GM21529 (cell line): Measurements from ENCODE around the gene DOC2B.

Experiments used
- ATAC-seq: cut with Tn5 transposase; IDR thresholded peaks from one replicate; pipeline ENCODE4 v1.9.1; 2021; ENCODE audit not compliant: unreplicated experiment

Gene DOC2B

GRCh38 chr17:164303-165235 is 16.9 kb downstream of the DOC2B start:
- no peak for ATAC-seq

- ATAC-seq = no peak
Observed at GRCh38 chr17:163514-164098, 17.8 kb downstream of the DOC2B start.

- no peak for ATAC-seq
Observed at GRCh38 chr17:162689-163088, 18.8 kb downstream of the DOC2B start.

- ATAC-seq = no peak
Observed at GRCh38 chr17:161481-161880, 20.0 kb downstream of the DOC2B start.

GRCh38 chr17:160336-160735 is 21.1 kb downstream of the DOC2B start:
- no peak for ATAC-seq

- ATAC-seq = no peak
Observed at GRCh38 chr17:159609-160008, 21.8 kb downstream of the DOC2B start.

GRCh38 chr17:158379-158778 is 23.1 kb downstream of the DOC2B start:
- ATAC-seq = no peak

- ATAC-seq = no peak
Observed at GRCh38 chr17:157901-158300, 23.5 kb downstream of the DOC2B start.

GRCh38 chr17:156946-157345 is 24.5 kb downstream of the DOC2B start:
- ATAC-seq = no peak

- ATAC-seq = no peak
Observed at GRCh38 chr17:156094-156621, 25.3 kb downstream of the DOC2B start.

GRCh38 chr17:155576-155975 is 25.9 kb downstream of the DOC2B start:
- no peak for ATAC-seq

- no peak for ATAC-seq
Observed at GRCh38 chr17:153851-154250, 27.6 kb downstream of the DOC2B start.

- no peak for ATAC-seq
Observed at GRCh38 chr17:152860-153420, 28.5 kb downstream of the DOC2B start.

GRCh38 chr17:151886-152859 is 29.3 kb downstream of the DOC2B start:
- no peak for ATAC-seq

- no peak for ATAC-seq
Observed at GRCh38 chr17:151004-151403, 30.4 kb downstream of the DOC2B start.

GRCh38 chr17:149897-150584 is 31.4 kb downstream of the DOC2B start:
- ATAC-seq = no peak

GRCh38 chr17:149231-149630 is 32.2 kb downstream of the DOC2B start:
- ATAC-seq = no peak

GRCh38 chr17:148757-149156 is 32.7 kb downstream of the DOC2B start:
- no peak for ATAC-seq

- ATAC-seq = no peak
Observed at GRCh38 chr17:147796-148740, 33.4 kb downstream of the DOC2B start.
